ENCODE measurements around the gene ZMYND8. TPM values are rescaled to one million over a fixed set of nuclear protein-coding genes. Genes with fewer than 3 reads are reported as not detected.
"Not testable (repeated sequence)": the region's sequence is repeated elsewhere in the genome, so short reads cannot be mapped to it uniquely, and the experiment has no call there.

The ZMYND8 gene
- 44.5 and 55.5 TPM in 2 replicates for polyA plus RNA-seq (2014; cell fraction: cytosol; rRNA removed)
- polyA plus RNA-seq (2014; cell fraction: nucleus; rRNA removed) = 49.4 and 91.3 TPM in 2 replicates

- peak; percentile 98 for DNase-seq (ENCODE audit: low spot score)
Measured at GRCh38 chr20:47356526-47357295, at the start of gene ZMYND8. Gene ZMYND8 (minus strand): TSS chr20:47356699. CDS start chr20:47356670, 29 bp downstream.

GRCh38 chr20:47405775-47406325 lies 49.4 kb upstream of the ZMYND8 start:
- DNase-seq (ENCODE audit: low spot score) = no peak

GRCh38 chr20:47400685-47401084 lies 44.2 kb upstream of the ZMYND8 start:
- DNase-seq (ENCODE audit: low spot score) = peak; percentile 76

- DNase-seq (ENCODE audit: low spot score) = no peak
Measured at GRCh38 chr20:47397652-47398301, 41.3 kb upstream of the ZMYND8 start.

- no peak for DNase-seq (ENCODE audit: low spot score)
Measured at GRCh38 chr20:47396762-47397476, 40.4 kb upstream of the ZMYND8 start.

- not testable (repeated sequence) for DNase-seq (ENCODE audit: low spot score)
Measured at GRCh38 chr20:47393796-47394514, 37.5 kb upstream of the ZMYND8 start.

- DNase-seq (ENCODE audit: low spot score) = no peak
Measured at GRCh38 chr20:47392721-47393073, 36.2 kb upstream of the ZMYND8 start.

- DNase-seq (ENCODE audit: low spot score) = peak; percentile 91
Measured at GRCh38 chr20:47392015-47392720, 35.7 kb upstream of the ZMYND8 start.

GRCh38 chr20:47391276-47392010 lies 34.9 kb upstream of the ZMYND8 start:
- no peak for DNase-seq (ENCODE audit: low spot score)

- DNase-seq (ENCODE audit: low spot score) = no peak
Measured at GRCh38 chr20:47389867-47390347, 33.4 kb upstream of the ZMYND8 start.

- DNase-seq (ENCODE audit: low spot score) = not testable (repeated sequence)
Measured at GRCh38 chr20:47385968-47386367, 29.5 kb upstream of the ZMYND8 start.

GRCh38 chr20:47382746-47383415 lies 26.4 kb upstream of the ZMYND8 start:
- DNase-seq (ENCODE audit: low spot score) = no peak

GRCh38 chr20:47380481-47380880 lies 24.0 kb upstream of the ZMYND8 start:
- no peak for DNase-seq (ENCODE audit: low spot score)

- no peak for DNase-seq (ENCODE audit: low spot score)
Measured at GRCh38 chr20:47379433-47380150, 23.1 kb upstream of the ZMYND8 start.

- no peak for DNase-seq (ENCODE audit: low spot score)
Measured at GRCh38 chr20:47377122-47377722, 20.7 kb upstream of the ZMYND8 start.

- DNase-seq (ENCODE audit: low spot score) = not testable (repeated sequence)
Measured at GRCh38 chr20:47376096-47376643, 19.7 kb upstream of the ZMYND8 start.

- DNase-seq (ENCODE audit: low spot score) = not testable (repeated sequence)
Measured at GRCh38 chr20:47374121-47374520, 17.6 kb upstream of the ZMYND8 start.

Data from SK-N-DZ (cell line).